HepG2 (cell line): ENCODE data around the gene JPH3. TPM values are rescaled to one million over a fixed set of nuclear protein-coding genes. Genes with fewer than 3 reads are reported as not detected.
A peak's percentile ranks its signal among the peaks of the same experiment; 100 is the strongest.

ENCODE experiments used
- ATAC-seq: fragments of 200-7000 bp; cut with Tn5 transposase; 3 replicates; pipeline ENCODE4 v1.9.1; 2020; ENCODE audit warnings: mild to moderate bottlenecking, moderate library complexity
- BruUV-seq: library from RNA; stranded (reverse); fragments of 400-500 nt; replicated peaks from 2 replicates; lab custom pipeline; 2021; lab: Mats Ljungman, UMichigan
- CTCF ChIA-PET: fragments of 300-600 bp; formaldehyde crosslinking; extraction: SDS; loops from one replicate; lab custom pipeline; 2021; ENCODE audit warnings: low total read pairs, inconsistent platforms, low intra/inter-chr PET ratio; lab: Yijun Ruan, JAX
- POLR2A ChIA-PET: fragments of 350-600 bp; sonication (Branson Sonifier 250); formaldehyde crosslinking; loops from one replicate; lab custom pipeline; 2020; ENCODE audit warnings: antibody characterized with exemption, inconsistent platforms; lab: Yijun Ruan, JAX
- DNase-seq: peaks from one replicate; pipeline ENCODE4 v3.0.0-alpha.2; 2015; ENCODE audit warnings: low spot score
- FAIRE-seq: peaks from 3 replicates; lab custom pipeline; 2011; peaks lifted over from hg19 to GRCh38; lab: Jason Lieb, UNC
- H2AFZ ChIP-seq: one replicate; pipeline ENCODE4 v1.6.1; 2011; ENCODE audit warnings: low read length, inconsistent platforms
- H3K27ac ChIP-seq: fragments of 300-600 bp; 3 replicates; pipeline ENCODE4 v1.8.0; 2011; ENCODE audit warnings: mixed run types, mild to moderate bottlenecking, mixed read lengths, low read length, inconsistent platforms; ENCODE audit not compliant: insufficient read depth; ENCODE audit errors: extremely low read length
- H3K27me3 ChIP-seq, 2 experiments: fragments of 200-600 bp in 1 of 2; 2 replicates in 1 of 2; 3 replicates in 1 of 2; pipeline versions ENCODE4 v1.6.0 to v1.8.0; 2011; ENCODE audit warnings: low read length in 2 of 2, mild to moderate bottlenecking in 2 of 2, moderate library complexity in 2 of 2, inconsistent platforms in 1 of 2; ENCODE audit not compliant: insufficient read depth in 2 of 2, control insufficient read depth in 1 of 2
- H3K36me3 ChIP-seq, 2 experiments: fragments of 200-600 bp in 1 of 2; replicated peaks in 1 of 2; 2 replicates in 1 of 2; 3 replicates in 1 of 2; pipeline versions ENCODE4 v1.5.1 to v1.8.0; 2011; ENCODE audit warnings: low read length in 2 of 2, inconsistent platforms in 1 of 2; ENCODE audit not compliant: insufficient read depth in 2 of 2, control insufficient read depth in 1 of 2
- H3K4me1 ChIP-seq: 2 replicates; pipeline ENCODE4 v1.5.1; 2012; ENCODE audit warnings: low read length, inconsistent platforms; ENCODE audit not compliant: insufficient read depth
- H3K4me2 ChIP-seq: 2 replicates; pipeline ENCODE4 v1.6.0; 2011; ENCODE audit warnings: low read depth, low read length, inconsistent platforms
- H3K4me3 ChIP-seq, 3 experiments: fragments of 200-600 bp in 1 of 3; sonication (generic), shearing (Covaris generic) in 1 of 3; replicated peaks in 1 of 3; 2 replicates each; pipeline ENCODE4 v1.5.1; 2011 to 2016; ENCODE audit warnings: low read length in 3 of 3, inconsistent platforms in 2 of 3, low read depth in 2 of 3, mild to moderate bottlenecking in 2 of 3, control low read depth in 1 of 3, mixed read lengths in 1 of 3; ENCODE audit not compliant: insufficient read depth in 1 of 3
- H3K79me2 ChIP-seq: one replicate; pipeline ENCODE4 v1.6.1; 2011; ENCODE audit warnings: low read length, inconsistent platforms; ENCODE audit not compliant: insufficient read depth
- H3K9ac ChIP-seq: 2 replicates; pipeline ENCODE4 v1.6.0; 2011; ENCODE audit warnings: mild to moderate bottlenecking, low read depth, low read length, inconsistent platforms; ENCODE audit not compliant: insufficient read depth
- H3K9me3 ChIP-seq: 2 replicates; pipeline ENCODE4 v1.5.1; 2012; ENCODE audit warnings: mild to moderate bottlenecking, low read length
- H4K20me1 ChIP-seq: 2 replicates; pipeline ENCODE4 v1.6.0; 2011; ENCODE audit warnings: inconsistent platforms, mild to moderate bottlenecking, low read length, moderate library complexity; ENCODE audit not compliant: insufficient read depth
- GFI1 ChIP-seq: sonication (generic); formaldehyde crosslinking; IDR thresholded peaks from 2 replicates; pipeline ENCODE4 v1.5.0; 2020; ENCODE audit warnings: missing genetic modification reagents, mild to moderate bottlenecking, borderline replicate concordance
- MYC ChIP-seq: sonication (generic); formaldehyde crosslinking; IDR thresholded peaks from 2 replicates; pipeline ENCODE4 v1.9.0; 2021; ENCODE audit warnings: missing genetic modification reagents, borderline replicate concordance
- ZBTB39 ChIP-seq: sonication (generic); formaldehyde crosslinking; IDR thresholded peaks from 2 replicates; pipeline ENCODE4 v1.5.0; 2020; ENCODE audit warnings: missing genetic modification reagents
- ZNF264 ChIP-seq: sonication (generic); formaldehyde crosslinking; IDR thresholded peaks from 2 replicates; pipeline ENCODE4 v1.4.0; 2020; ENCODE audit warnings: missing genetic modification reagents
- ZNF276 ChIP-seq: sonication (generic); formaldehyde crosslinking; IDR thresholded peaks from 2 replicates; pipeline ENCODE4 v1.4.0; 2020; ENCODE audit warnings: mild to moderate bottlenecking, low read depth, missing genetic modification reagents
- ZNF329 ChIP-seq: sonication (generic); formaldehyde crosslinking; IDR thresholded peaks from 2 replicates; pipeline ENCODE4 v1.9.0; 2021; ENCODE audit warnings: low read depth, mild to moderate bottlenecking, missing genetic modification reagents
- ZNF724P ChIP-seq: sonication (generic); formaldehyde crosslinking; IDR thresholded peaks from 2 replicates; pipeline ENCODE4 v1.8.0; 2022; ENCODE audit warnings: missing genetic modification reagents, borderline replicate concordance
- WGBS: methylation state at CpG from one replicate; pipeline ENCODE4 v1.1.6; 2017; ENCODE audit warnings: low lambda C conversion rate; 5-methylcytosine and 5-hydroxymethylcytosine counted together
- in situ Hi-C: cut with HindIII; loops from 2 replicates; pipeline ENCODE4 v1.10.0; 2017; ENCODE audit warnings: low pct_unique_long_range_greater_than_20kb; ENCODE audit not compliant: extremely low pct_ligation_motif_present
- intact Hi-C: fragments of 100-400 bp; cut with micrococcal nuclease; formaldehyde crosslinking; loops from one replicate; pipeline ENCODE4 v1.10.0; 2022; ENCODE audit not compliant: unreplicated experiment
- polyA plus RNA-seq, 8 experiments: library from polyadenylated mRNA; depleted of rRNA in 3 of 8; stranded (reverse) in 7 of 8; unstranded in 1 of 8; fragments of >200 nt; fragmentation: Illumina TruSeq in 4 of 8; extraction: Trizol in 4 of 8; gene quantifications; 2 replicates each; pipeline versions ENCODE4 v1.2.1 to v1.2.3, GENCODE V29; 2011 to 2016; ENCODE audit warnings: low read depth in 4 of 8, missing spikeins in 1 of 8, mixed read lengths in 1 of 8; ENCODE audit not compliant: insufficient read depth in 1 of 8
- total RNA-seq, 5 experiments: library from RNA; depleted of rRNA; stranded (reverse); fragments of >200 nt; fragmentation: Illumina TruSeq; extraction: Trizol; gene quantifications; 2 replicates each; pipeline ENCODE4 v1.2.3, GENCODE V29; 2016; ENCODE audit warnings: low read depth in 1 of 5

JPH3 gene
- total and polyA plus RNA-seq, 2 of the 13 experiments (the other 11 are each of a cell fraction or from before 2014, with no cell fraction given) = not detected

- no peaks in the 10 kb centered on the region for H3K4me1 ChIP-seq
- in situ Hi-C loops = no loop called here
- intact Hi-C loops = no loop called here
- ATAC-seq (no peak), DNase-seq (no peak), FAIRE-seq (no peak)
- ChIA-PET POLR2A (no interaction called here), CTCF (no interaction called here)
- H3K79me2 ChIP-seq = no peaks in the 10 kb centered on the region
- TF ChIP-seq ZBTB39 (CRISPR knock-in tag) (no peak), GFI1 (CRISPR knock-in tag) (no peak), ZNF724P (no peak), ZNF329 (CRISPR knock-in tag) (peak; percentile 88; the same call in 1 of the 2 replicates), ZNF276 (CRISPR knock-in tag) (no peak), MYC (CRISPR knock-in tag) (no peak), ZNF264 (CRISPR knock-in tag) (no peak)
- no peaks in the 10 kb centered on the region for H3K9me3 ChIP-seq
- no peak overlapping the region for H3K4me3 ChIP-seq
- 57% methylated on average over 9 of the region's 10 CpGs for WGBS
- no peak overlapping the region for H2AFZ ChIP-seq
- H3K36me3 ChIP-seq = no peaks in the 10 kb centered on the region
- no peak overlapping the region for H3K9ac ChIP-seq
- BruUV-seq = no TSS peak
- no peaks in the 10 kb centered on the region for H4K20me1 ChIP-seq
- H3K27ac ChIP-seq = no peak overlapping the region
- no peak overlapping the region for H3K4me2 ChIP-seq
- peaks cover 20 to 66% of the 10 kb centered on the region in 2 experiments for H3K27me3 ChIP-seq
Observed at GRCh38 chr16:87593710-87594258, 8.5 kb upstream of the JPH3 start.
